CD4-positive, alpha-beta T cell treated with Interleukin-1 beta for 1 hour (primary cell): Measurements from ENCODE around the gene NR5A2.

Source experiments
- DNase-seq, 2 donors: peaks; one replicate each; pipeline ENCODE4 v3.0.0-alpha.2; 2020 to 2022

Gene NR5A2

DNA sequence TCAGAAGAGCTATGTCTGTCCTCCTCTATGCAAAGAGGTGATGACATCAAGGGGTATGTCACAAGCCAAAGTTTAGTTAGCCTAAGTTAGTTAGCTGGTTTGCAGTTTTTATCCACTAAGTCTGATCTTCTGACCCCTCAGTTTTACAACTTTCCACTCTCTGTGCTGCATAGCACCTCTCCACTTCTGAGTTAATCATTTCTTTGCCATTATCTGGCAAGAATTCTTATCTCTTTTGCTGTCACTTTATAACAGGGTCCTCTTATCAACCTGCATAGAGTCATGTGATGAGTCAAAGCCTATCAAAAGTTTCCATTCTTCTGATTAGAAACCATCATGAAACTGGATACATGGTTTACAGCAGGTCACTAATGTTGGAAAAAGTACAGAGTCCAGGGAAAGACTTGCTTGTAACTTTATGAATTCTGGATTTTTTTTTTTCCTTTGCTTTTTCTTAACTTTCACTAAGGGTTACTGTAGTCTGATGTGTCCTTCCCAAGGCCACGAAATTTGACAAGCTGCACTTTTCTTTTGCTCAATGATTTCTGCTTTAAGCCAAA is at the start of gene NR5A2:
Gene NR5A2, plus strand, starts transcription at position 447 of the 560 bp plus-strand sequence. CDS start 138 bp downstream, outside the sequence.
- no peak for DNase-seq

GRCh38 chr1:199978408-199978940 is 49.0 kb upstream of the NR5A2 start:
- DNase-seq, result no peak

DNA sequence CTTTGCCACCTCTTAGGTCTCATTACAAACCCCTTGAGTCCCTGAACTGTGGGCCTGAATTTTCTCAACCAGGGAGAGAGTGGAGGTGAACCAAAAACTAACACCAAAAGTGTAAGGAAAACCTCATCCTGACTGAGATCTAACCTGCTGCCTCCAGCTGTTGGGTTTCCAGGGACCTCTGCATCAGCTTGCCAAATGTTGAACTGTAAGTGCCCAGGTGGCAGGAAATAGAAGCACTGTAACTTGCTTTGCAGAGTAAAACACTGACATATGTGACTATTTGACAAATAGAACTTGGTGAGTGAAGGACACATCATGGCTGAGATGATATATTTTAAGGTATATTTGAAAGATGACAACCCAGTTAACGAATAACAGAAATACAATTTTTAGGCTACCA is 48.4 kb upstream of the NR5A2 start:
- no peak for DNase-seq

- DNase-seq, result no peak
These were observed 45.9 kb upstream of the NR5A2 start for GRCh38 chr1:199981584-199981983.

DNA sequence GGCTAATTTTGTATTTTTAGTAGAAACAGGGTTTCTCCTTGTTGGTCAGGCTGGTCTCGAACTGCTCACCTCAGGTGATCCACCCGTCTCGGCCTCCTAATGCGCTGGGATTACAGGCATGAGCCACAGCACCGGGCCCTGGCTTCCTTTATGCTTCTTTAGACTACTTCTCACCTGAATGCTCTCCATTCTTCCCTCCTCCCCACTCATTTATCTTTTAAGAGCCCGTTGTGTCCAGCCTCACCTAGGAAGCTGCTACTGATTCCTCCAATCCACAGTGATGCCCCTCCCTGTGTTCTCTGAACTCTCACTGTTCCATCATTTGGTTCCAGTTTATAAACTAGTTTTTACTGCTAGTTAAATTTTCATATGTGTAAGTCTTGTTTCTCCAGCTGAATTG is 44.9 kb upstream of the NR5A2 start:
- no peak for DNase-seq

- no peak for DNase-seq
These were observed 44.0 kb upstream of the NR5A2 start for GRCh38 chr1:199983531-199983930.

- DNase-seq, result no peak
These were observed 32.3 kb upstream of the NR5A2 start for GRCh38 chr1:199995096-199995685.

GRCh38 chr1:200005165-200005564 is 22.3 kb upstream of the NR5A2 start:
- no peak for DNase-seq

- no peak for DNase-seq
These were observed 20.8 kb upstream of the NR5A2 start for GRCh38 chr1:200006711-200007110.

- no peak for DNase-seq
These were observed 11.7 kb upstream of the NR5A2 start for GRCh38 chr1:200015811-200016210.

DNA sequence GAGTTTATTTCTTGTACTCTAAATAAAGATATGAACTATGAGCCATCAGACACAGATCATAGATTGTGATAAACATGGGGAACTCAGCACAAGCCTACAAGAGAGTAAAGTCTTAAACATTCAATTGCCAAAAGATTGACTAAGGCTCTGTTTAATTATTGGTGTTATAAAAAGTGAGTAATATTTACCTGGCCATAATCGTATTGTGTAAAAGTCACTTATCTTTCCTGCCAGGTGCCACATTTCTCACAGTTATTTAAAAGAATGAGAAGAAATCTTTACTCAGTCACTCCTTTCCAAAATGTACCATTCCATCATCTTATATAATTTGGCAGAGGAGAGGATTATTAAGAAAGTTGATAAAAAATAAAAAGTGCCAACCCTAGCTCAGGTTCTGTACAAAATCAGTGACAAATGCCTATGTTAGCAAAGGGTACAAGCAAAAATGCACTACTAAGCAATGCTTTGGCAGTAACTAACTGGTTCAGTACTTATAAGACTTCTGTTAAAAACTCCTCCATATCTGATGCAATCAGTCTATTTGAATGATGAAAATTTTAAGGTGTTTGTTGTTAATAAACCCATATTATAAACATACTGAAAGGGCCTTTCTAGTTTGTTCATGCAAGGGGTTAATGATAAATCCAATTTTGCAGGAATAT is 5.8 kb upstream of the NR5A2 start:
- DNase-seq, result no peak

DNA sequence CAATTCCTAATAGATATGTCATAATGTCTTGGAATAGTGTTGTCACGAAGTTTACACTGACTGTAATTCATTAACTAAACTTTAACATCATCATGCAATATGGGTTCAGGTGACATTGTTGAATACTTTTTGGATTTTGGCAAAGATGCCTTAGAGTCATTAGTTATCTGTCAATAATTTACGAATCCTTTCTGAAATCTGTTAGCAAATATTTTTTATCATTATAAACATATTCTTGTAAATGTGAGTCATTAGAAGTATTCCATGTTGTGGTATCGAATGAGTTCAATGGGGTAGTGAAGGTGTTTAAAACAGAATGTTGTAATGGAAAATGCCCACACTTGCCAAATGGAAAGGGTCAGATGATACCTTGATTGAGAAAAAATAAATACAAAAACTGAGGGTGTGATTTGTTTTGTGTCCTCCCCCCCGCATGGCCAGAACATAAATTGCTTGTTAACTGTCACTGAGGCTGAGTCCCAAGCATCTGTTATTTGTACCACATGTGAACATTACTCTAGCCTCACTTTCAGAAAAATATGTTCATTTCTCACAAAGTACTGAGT is 5.2 kb upstream of the NR5A2 start:
- DNase-seq, result no peak

DNA sequence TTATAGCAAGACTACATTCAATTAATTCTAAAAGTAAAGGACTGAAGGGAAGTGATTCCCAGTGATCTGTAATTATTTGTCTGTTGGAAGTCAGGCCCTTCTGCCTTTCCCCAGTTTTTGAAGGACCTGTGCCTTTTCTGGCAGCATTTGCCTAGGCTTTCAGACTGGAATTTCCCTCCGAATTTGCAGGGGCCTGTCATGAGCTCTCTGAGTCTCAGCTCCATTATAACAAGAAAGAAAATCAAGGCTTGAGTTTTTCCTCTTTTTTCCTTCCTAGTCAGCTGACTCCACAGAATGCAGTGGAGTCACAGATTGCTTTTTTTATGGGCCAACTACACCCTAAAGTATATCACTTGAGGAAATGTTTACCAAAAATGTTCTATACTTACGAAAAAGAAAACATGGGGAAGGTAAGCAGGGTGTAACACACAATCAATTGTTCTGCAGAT is 1.1 kb downstream of the NR5A2 start:
- no peak for DNase-seq

DNA sequence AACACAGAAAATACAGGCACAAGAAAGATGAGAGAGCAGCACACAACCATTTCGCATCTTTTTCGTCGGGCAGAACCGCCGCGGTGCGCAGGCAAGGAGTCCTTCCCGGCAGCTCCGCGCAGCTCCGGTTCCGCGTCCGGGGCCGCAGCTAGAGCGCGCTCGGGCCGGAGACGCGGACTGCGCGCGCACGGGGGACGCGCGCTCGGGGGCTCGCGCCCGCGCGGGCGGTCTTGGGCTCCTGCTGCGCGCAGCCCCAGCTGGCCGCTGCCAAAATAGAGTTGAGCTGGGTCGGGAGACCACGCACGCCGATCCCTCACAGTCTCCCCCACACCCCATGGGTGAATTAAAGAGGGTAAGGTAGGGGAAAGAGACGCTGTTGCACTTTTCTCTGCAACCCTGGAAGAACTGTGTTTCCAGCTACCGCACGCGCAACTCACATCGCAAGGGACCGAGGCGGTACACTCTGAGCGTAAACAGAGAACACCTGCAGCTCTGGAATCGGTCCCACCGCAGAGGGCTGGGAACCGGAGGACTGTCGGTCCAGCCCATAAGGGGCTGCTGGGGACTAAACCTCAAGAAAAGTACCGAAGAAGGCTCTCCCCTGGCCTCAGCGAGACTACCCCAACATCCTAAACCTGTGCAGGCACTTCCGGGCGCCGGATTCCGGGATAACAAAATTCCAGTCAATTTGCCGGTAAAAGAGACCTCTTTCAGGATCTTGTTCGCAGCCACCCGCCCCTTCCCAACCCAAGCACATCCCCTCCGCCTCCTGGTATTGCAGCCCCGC is 1.7 kb downstream of the NR5A2 start:
- DNase-seq, result no peak

DNA sequence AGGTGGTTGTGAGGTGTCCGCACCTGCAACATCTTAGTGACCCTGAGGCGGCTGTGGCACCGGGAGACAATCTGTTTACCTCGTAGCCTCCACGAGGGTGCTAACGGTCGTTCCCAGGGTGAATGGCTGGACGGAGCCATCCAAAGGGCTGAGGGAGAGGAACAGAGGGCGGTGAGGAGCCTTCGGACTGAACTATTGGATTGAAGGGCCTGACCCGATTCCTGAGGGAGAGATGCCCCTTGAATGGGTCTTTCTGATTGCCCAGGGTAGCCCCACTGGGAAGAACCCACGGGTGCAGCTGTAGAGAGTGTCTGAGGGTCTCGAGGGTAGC is 2.3 kb downstream of the NR5A2 start:
- no peak for DNase-seq

GRCh38 chr1:200030791-200031190 is 3.3 kb downstream of the NR5A2 start:
- DNase-seq, result no peak

DNA sequence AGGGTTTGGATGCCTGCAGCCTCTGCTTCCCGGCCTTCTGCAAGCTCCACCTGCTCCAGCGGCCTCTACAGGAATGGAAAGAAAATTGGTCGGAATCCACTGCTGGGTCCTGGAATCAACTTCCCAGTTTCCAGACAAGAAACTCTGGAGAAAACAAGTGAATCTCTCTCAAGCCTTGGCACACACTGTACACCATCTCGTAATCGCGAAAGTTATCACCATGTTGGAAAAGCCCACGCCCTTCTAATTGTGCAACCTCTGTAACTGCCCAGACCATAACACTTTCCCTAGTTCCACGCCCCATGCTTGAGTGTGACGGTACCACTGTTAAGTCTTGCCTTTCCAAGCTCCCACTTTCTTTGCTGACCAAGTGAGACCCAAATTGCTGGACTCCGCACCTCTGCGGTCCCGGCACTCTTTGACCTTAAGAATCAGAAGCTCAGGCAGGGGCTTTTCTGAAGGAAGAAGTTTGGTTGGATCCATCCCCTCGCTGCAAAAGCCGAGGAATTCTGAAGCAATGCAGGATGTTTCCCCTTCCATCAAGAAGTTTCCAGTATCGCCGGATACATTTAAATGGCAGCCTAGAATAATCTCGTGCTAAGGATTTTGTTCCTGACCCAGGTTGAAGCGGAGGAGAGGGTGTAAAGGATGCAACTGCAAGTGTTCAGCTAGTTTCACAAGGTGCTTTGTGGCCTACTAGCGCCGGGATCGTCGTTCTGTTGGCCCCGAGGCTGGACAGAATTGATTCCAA is 6.2 kb downstream of the NR5A2 start:
- no peak for DNase-seq

- DNase-seq, result no peak
These were observed 6.7 kb downstream of the NR5A2 start for GRCh38 chr1:200034262-200034557.

DNA sequence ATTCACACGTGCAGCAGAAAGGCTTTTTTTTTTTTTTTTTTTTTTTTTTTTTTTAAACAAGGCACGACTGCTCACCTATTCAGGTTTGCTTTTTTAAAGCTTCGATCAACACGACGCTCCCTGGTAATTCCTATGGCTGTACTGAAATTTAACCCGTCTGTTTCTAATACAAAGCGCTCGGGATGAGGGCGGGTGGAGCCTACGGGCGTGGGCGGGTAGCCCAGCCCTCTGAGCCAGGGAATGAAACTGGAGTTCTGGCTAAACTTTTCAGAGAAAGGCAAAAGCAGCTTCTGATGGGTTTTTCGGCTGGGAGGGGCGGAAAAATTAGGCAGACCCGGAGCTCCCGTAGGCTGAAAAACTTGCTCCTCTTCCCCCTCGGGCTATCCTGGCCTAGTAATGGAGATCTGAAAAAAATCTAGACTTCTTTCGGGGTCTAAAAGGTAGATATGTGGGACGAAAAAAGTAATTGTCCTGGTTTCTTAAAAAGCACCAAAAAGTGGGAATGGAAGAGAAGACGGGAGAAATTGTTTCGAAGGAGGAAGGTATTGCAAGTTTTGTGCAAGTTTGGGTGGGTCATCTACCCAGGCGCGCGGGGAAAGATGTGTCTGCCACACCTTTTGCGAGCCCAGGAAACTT is 7.4 kb downstream of the NR5A2 start:
- DNase-seq, result no peak

- DNase-seq, result no peak
These were observed 8.0 kb downstream of the NR5A2 start for GRCh38 chr1:200035397-200035955.

- no peak for DNase-seq
These were observed 8.6 kb downstream of the NR5A2 start for GRCh38 chr1:200035956-200036618.
